ENCODE results near the gene IGLL5. TPM values are rescaled to one million over a fixed set of nuclear protein-coding genes. Genes with fewer than 3 reads are reported as not detected.

The IGLL5 gene
- polyA plus RNA-seq, 1 donor (not counting 4 experiments of a cell fraction or from before 2014, with no cell fraction given), result not detected

DNA sequence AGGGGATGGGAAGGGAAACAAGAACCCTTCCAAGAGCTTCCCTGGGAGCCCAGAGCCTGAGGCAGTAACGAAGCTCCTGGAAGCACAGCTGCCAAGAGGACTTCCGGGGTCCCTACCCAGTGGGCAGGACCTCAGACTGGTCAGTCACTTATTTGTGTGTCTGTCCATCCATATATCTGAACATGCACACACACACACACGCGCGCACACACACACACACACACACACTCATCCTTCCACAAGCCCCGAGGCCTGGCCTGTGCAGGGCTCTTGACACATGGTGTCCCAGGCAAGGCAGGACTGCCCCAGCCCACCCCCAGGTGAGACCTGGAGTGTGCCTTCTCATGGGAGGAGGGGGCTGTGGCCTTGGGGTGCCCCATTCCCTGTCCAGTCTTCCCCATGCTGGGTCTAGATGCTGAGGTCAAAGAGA is 44.9 kb downstream of the IGLL5 start:
- Histone ChIP-seq H3K9ac (ENCODE audit: control insufficient read depth, extremely low read depth, insufficient read depth, low read length) (no peak overlapping the region), H3K4me1 (ENCODE audit: control insufficient read depth, extremely low read depth, insufficient read depth, low read length) (no peaks in the 10 kb centered on the region), H3K9me1 (ENCODE audit: control insufficient read depth, extremely low read depth, insufficient read depth, low read length) (no peaks in the 10 kb centered on the region), H3K4me3 (ENCODE audit: control insufficient read depth in 2 of 3, extremely low read depth in 1 of 3, insufficient read depth in 2 of 3, low read depth in 1 of 3, low read length in 3 of 3) (no peak overlapping the region), H4K20me1 (ENCODE audit: control insufficient read depth, extremely low read depth, insufficient read depth, low read length) (no peaks in the 10 kb centered on the region), H3K27ac (ENCODE audit: control insufficient read depth, insufficient read depth, low read length) (no peak overlapping the region), H3K36me3 (ENCODE audit: control insufficient read depth in 2 of 2, extremely low read depth in 1 of 2, insufficient read depth in 2 of 2, low read length in 2 of 2) (no peaks in the 10 kb centered on the region), H3K9me3 (ENCODE audit: control insufficient read depth, low read depth, low read length) (no peaks in the 10 kb centered on the region), H3K27me3 (ENCODE audit: control insufficient read depth, extremely low read depth, insufficient read depth, low read length) (no peaks in the 10 kb centered on the region), H3K79me2 (ENCODE audit: control insufficient read depth, insufficient read depth, low read length) (no peaks in the 10 kb centered on the region), H2AFZ (ENCODE audit: control insufficient read depth, low read length) (no peak overlapping the region), H3K4me2 (ENCODE audit: control insufficient read depth, extremely low read depth, insufficient read depth, low read depth, low read length) (no peak overlapping the region)
- FAIRE-seq, result no peak
- no peak for TF ChIP-seq EZH2 (IDR thresholded peaks at IDR 0.05; ENCODE audit: low read length)
- TF ChIP-seq, protein P1, sequence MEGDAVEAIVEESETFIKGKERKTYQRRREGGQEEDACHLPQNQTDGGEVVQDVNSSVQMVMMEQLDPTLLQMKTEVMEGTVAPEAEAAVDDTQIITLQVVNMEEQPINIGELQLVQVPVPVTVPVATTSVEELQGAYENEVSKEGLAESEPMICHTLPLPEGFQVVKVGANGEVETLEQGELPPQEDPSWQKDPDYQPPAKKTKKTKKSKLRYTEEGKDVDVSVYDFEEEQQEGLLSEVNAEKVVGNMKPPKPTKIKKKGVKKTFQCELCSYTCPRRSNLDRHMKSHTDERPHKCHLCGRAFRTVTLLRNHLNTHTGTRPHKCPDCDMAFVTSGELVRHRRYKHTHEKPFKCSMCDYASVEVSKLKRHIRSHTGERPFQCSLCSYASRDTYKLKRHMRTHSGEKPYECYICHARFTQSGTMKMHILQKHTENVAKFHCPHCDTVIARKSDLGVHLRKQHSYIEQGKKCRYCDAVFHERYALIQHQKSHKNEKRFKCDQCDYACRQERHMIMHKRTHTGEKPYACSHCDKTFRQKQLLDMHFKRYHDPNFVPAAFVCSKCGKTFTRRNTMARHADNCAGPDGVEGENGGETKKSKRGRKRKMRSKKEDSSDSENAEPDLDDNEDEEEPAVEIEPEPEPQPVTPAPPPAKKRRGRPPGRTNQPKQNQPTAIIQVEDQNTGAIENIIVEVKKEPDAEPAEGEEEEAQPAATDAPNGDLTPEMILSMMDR (optimal IDR thresholded peaks at IDR 0.05 in 1 of 3, IDR thresholded peaks at IDR 0.05 in 1 of 3, conservative IDR thresholded peaks at IDR 0.05 in 1 of 3; ENCODE audit: extremely low read depth in 1 of 3, insufficient read depth in 2 of 3, low read length in 3 of 3), result no peak
- DNase-seq (ENCODE audit: low read depth, low spot score), result no peak
- dilution Hi-C loops (cut with MboI; ENCODE audit: extremely low pct_ligation_motif_present, low sequenced_read_pairs), result no loop called here

DNA sequence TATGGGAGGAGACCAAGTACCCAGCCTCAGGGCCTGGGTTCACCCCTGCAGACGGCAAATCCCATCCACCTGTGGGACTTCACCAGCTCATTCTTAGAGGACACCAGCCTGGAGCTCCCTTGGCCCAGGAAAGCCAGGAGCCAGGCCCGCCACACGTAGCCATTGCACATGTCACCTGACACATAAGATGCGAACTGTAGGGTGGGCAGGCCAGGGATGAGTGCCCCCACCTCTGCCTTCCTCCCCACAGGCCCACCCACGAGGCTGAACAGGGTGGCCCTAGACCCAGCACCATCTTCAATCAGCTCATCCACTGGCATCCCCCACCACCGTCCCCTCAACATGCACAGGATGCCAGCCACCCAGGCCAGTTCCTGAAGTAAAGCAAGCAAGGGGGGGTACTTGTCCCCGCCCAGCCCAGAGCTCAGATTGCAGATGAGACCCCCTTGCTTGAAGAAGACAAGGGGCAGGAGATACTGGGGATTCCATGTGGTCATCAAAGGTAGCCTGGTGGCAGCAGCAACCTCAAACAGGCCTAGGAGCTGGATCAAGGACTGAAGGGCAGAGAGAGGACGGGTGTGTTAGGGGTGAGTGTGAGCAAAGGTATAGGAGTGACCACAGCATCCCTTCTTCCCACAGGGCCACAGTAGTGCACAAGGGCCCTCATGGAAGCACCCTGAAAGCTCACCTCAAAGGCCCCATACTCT is 45.6 kb downstream of the IGLL5 start:
- H4K20me1 ChIP-seq (ENCODE audit: control insufficient read depth, extremely low read depth, insufficient read depth, low read length), result no peaks in the 10 kb centered on the region
- dilution Hi-C loops (cut with MboI; ENCODE audit: extremely low pct_ligation_motif_present, low sequenced_read_pairs), result no loop called here
- H3K27me3 ChIP-seq (ENCODE audit: control insufficient read depth, extremely low read depth, insufficient read depth, low read length), result no peaks in the 10 kb centered on the region
- H3K9me1 ChIP-seq (ENCODE audit: control insufficient read depth, extremely low read depth, insufficient read depth, low read length), result no peaks in the 10 kb centered on the region
- H3K4me3 ChIP-seq (ENCODE audit: control insufficient read depth in 2 of 3, extremely low read depth in 1 of 3, insufficient read depth in 2 of 3, low read depth in 1 of 3, low read length in 3 of 3), result no peak overlapping the region
- no peaks in the 10 kb centered on the region for H3K36me3 ChIP-seq (ENCODE audit: control insufficient read depth in 2 of 2, extremely low read depth in 1 of 2, insufficient read depth in 2 of 2, low read length in 2 of 2)
- H3K27ac ChIP-seq (ENCODE audit: control insufficient read depth, insufficient read depth, low read length), result no peak overlapping the region
- no peak overlapping the region for H2AFZ ChIP-seq (ENCODE audit: control insufficient read depth, low read length)
- H3K79me2 ChIP-seq (ENCODE audit: control insufficient read depth, insufficient read depth, low read length), result no peaks in the 10 kb centered on the region
- no peak for FAIRE-seq
- no peak overlapping the region for H3K4me2 ChIP-seq (ENCODE audit: control insufficient read depth, extremely low read depth, insufficient read depth, low read depth, low read length)
- no peak for DNase-seq (ENCODE audit: low read depth, low spot score)
- no peak overlapping the region for H3K9ac ChIP-seq (ENCODE audit: control insufficient read depth, extremely low read depth, insufficient read depth, low read length)
- TF ChIP-seq, protein P1 (optimal IDR thresholded peaks at IDR 0.05 in 1 of 3, IDR thresholded peaks at IDR 0.05 in 1 of 3, conservative IDR thresholded peaks at IDR 0.05 in 1 of 3; ENCODE audit: extremely low read depth in 1 of 3, insufficient read depth in 2 of 3, low read length in 3 of 3), result no peak
- no peak for TF ChIP-seq EZH2 (IDR thresholded peaks at IDR 0.05; ENCODE audit: low read length)
- H3K9me3 ChIP-seq (ENCODE audit: control insufficient read depth, low read depth, low read length), result no peaks in the 10 kb centered on the region
- H3K4me1 ChIP-seq (ENCODE audit: control insufficient read depth, extremely low read depth, insufficient read depth, low read length), result no peaks in the 10 kb centered on the region
